T-helper 17 cell (primary cell): ENCODE data around the gene STK36. TPM values are rescaled to one million over a fixed set of nuclear protein-coding genes. Genes with fewer than 3 reads are reported as not detected.

Source experiments
- ATAC-seq: fragments of 150-1000 bp; cut with Tn5 transposase; 2 replicates; pipeline ENCODE4 v1.10.0; 2021; ENCODE audit warnings: mild to moderate bottlenecking, moderate library complexity
- DNase-seq, 3 donors: peaks; one replicate each; pipeline versions ENCODE4 v3.0.0 to v3.0.0-alpha.2; 2020 to 2021
- H3K9me3 ChIP-seq: one replicate; pipeline ENCODE4 v1.7.0; 2013; ENCODE audit warnings: low read length, mild to moderate bottlenecking; ENCODE audit not compliant: control insufficient read depth, poor library complexity, severe bottlenecking
- H3K27ac Mint-ChIP-seq: one replicate; pipeline ENCODE4 v1.8.0; 2022; ENCODE audit warnings: mild to moderate bottlenecking, moderate library complexity, mixed read lengths
- H3K27me3 Mint-ChIP-seq: one replicate; pipeline ENCODE4 v1.8.0; 2022; ENCODE audit warnings: mixed read lengths
- H3K36me3 Mint-ChIP-seq: one replicate; pipeline ENCODE4 v1.8.0; 2022; ENCODE audit warnings: low read depth, mixed read lengths
- H3K4me1 Mint-ChIP-seq: one replicate; pipeline ENCODE4 v1.8.0; 2022; ENCODE audit warnings: mild to moderate bottlenecking, mixed read lengths
- H3K4me3 Mint-ChIP-seq: one replicate; pipeline ENCODE4 v1.8.0; 2022; ENCODE audit warnings: mild to moderate bottlenecking, moderate library complexity, mixed read lengths
- total RNA-seq, 4 donors: library from RNA in 2 of 4; stranded (reverse) in 2 of 4; gene quantifications; one replicate each; pipeline ENCODE4 v1.2.3 and lab custom pipeline; 2022 to 2026

The STK36 gene
- total RNA-seq (10 to 100 TPM; 14.2 to 21.0 TPM), total RNA-seq (lab: John Stamatoyannopoulos, UW) (18.1 to 20.2 reads per million in 2 donors)

DNA sequence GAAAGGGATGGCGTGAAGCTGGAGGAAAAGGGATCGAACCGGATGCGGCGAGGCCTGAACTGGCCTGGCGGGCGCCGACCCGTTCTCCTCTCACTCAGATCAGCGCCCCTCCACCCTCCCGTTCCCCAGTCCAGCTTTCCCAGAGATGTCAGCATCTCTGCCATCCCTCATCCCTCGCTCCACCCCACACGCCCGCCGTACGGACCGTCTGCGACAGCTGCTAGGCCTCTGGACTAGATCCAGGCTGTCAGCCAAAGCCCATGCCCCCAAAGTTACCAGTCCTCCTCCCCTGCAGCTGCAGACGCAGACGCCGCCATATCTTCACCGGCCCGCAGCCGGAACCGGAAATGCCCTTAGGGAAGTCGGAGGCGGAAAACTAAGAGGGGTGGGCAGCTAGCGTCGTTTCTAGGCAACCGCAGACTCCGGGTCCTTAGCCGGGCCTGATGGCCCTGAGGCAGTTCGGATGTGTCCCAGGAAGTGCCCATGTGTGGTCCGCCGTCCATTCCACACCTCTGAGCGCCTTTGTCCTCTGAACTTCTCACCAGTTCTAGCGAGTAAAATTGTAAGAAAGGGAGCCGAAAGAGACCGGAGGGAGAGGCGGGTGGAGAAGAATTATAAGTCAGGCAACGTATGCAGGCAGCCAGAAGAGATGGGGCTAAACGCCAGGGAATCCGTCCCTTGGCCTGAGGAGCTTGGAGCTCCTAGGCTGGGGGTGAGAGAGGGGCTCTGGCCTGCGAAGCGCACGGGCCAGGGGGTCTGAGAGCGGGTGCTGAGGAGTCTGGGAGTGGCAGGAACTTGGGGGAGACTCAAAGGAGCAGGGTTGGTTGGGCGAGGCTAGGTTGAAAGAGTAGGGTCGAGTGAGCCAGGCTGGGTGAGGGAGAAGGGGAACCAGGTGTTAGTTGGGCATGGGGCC lies at the start of gene STK36, which contains the start of gene RNF25:
STK36 (plus strand) TSS at position 433 of the 913 bp plus-strand sequence. CDS start 744 bp downstream, outside the sequence.
RNF25 (minus strand) TSS at position 349 of the 913 bp plus-strand sequence; CDS start at position 317, 32 bp downstream.
- ATAC-seq (peak; percentile 96), DNase-seq (peak; percentile 60 to 69 (median 69))
- Mint-ChIP-seq H3K36me3 (no peaks in the 10 kb centered on the region), H3K4me1 (peaks cover 15% of the 10 kb centered on the region), H3K27ac (peak within 1 kb of the TSS; percentile 99), H3K27me3 (no peaks in the 10 kb centered on the region), H3K4me3 (peak within 1 kb of the TSS; percentile 99)
- no peaks in the 10 kb centered on the region for H3K9me3 ChIP-seq

DNA sequence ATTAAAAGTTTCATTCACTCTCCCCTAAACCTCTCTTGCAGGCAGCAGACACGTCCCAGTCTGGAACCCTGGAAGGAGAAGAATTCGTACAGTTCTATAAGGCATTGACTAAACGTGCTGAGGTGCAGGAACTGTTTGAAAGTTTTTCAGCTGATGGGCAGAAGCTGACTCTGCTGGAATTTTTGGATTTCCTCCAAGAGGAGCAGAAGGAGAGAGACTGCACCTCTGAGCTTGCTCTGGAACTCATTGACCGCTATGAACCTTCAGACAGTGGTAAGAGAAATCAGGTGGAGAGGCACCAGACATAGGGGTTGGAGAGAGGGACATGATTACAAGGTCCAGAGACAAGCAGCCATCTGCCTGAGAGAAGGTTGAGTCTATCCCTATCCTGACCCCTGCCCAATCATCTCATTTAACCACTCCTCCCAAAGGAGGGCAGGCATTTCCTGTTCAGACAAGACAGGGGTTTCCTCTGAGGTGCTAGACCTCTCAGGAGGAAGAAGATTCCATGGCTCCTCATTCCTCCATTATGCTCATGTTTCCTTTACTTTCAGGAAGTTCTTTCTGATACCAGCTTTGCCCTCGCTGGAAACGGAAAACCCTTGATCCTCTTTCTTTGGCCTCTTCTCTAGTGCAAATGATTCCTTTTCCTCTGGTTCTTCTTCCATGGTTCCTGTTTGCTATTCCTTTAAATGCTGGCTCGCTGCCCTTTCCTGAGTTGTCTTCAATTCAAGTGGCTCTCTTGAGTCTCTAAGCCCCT lies 49.1 kb upstream of the STK36 start:
- no peaks in the 10 kb centered on the region for H3K9me3 ChIP-seq
- no peak overlapping the region for H3K27ac Mint-ChIP-seq
- H3K4me1 Mint-ChIP-seq: peaks cover 6% of the 10 kb centered on the region
- no peaks in the 10 kb centered on the region for H3K27me3 Mint-ChIP-seq
- no peaks in the 10 kb centered on the region for H3K36me3 Mint-ChIP-seq
- no peak for DNase-seq
- H3K4me3 Mint-ChIP-seq: no peak overlapping the region
- no peak for ATAC-seq

DNA sequence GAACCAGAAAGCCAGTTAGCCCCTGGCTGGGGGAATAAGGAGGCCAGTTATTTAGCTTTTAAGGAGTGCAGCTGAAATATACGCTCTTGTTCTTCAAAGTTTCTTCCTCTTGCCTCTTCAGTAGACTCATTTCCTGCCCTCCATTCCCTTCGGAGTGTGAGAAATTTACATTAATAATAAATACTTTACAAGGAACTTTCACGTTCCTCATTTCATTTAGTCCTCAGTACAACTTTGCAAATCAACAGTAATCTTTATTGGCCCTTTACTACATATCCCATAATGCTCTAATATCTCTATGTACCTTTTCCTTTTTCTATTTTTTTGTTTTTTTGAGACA lies 48.5 kb upstream of the STK36 start:
- DNase-seq (no peak), ATAC-seq (no peak)
- Mint-ChIP-seq H3K4me3 (no peak overlapping the region), H3K27ac (no peak overlapping the region), H3K36me3 (no peaks in the 10 kb centered on the region), H3K4me1 (peaks cover 6% of the 10 kb centered on the region), H3K27me3 (no peaks in the 10 kb centered on the region)
- H3K9me3 ChIP-seq: no peaks in the 10 kb centered on the region

DNA sequence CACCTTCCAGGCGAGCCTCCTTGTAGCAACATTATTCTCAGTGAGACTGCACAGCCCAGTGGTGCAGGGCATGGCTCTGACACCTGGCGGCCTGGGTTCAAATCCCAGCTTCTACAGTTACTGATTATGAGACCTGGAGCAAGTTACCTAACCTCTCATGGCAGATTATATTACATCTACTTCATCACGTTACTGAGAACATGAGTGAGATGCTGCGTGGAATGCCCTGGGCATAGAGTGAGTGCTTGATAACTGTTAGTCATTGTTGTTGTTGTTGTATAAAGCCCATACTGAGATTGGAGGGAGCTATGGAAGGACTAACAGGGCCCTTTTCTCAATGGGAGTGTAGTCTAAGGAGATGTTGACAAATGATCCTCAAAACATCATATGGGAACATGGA lies 45.5 kb upstream of the STK36 start:
- no peaks in the 10 kb centered on the region for H3K36me3 Mint-ChIP-seq
- DNase-seq (no peak), ATAC-seq (no peak)
- H3K27ac Mint-ChIP-seq: no peak overlapping the region
- no peaks in the 10 kb centered on the region for H3K27me3 Mint-ChIP-seq
- H3K4me1 Mint-ChIP-seq: peaks cover 4% of the 10 kb centered on the region
- H3K9me3 ChIP-seq: no peaks in the 10 kb centered on the region
- H3K4me3 Mint-ChIP-seq: no peak overlapping the region

DNA sequence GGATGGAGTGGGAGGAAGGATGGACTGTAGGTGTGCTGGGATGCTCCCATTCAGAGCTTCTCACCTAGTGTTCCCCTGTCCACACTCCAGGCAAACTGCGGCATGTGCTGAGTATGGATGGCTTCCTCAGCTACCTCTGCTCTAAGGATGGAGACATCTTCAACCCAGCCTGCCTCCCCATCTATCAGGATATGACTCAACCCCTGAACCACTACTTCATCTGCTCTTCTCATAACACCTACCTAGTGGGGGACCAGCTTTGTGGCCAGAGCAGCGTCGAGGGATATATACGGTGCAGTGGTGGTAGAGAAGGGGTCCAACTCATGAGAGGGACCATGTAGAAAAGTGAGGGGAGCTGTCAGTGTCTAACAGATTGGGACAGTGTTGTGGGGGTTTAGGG lies 43.9 kb upstream of the STK36 start:
- H3K9me3 ChIP-seq: no peaks in the 10 kb centered on the region
- Mint-ChIP-seq H3K4me3 (no peak overlapping the region), H3K36me3 (no peaks in the 10 kb centered on the region), H3K27ac (no peak overlapping the region), H3K27me3 (no peaks in the 10 kb centered on the region), H3K4me1 (peaks cover 4% of the 10 kb centered on the region)
- ATAC-seq: no peak
- no peak for DNase-seq

- Mint-ChIP-seq H3K4me3 (no peak overlapping the region), H3K27ac (no peak overlapping the region), H3K36me3 (peaks cover 8% of the 10 kb centered on the region), H3K27me3 (no peaks in the 10 kb centered on the region), H3K4me1 (peaks cover 6% of the 10 kb centered on the region)
- DNase-seq (no peak), ATAC-seq (no peak)
- no peaks in the 10 kb centered on the region for H3K9me3 ChIP-seq
Measured at GRCh38 chr2:218631837-218632236, 40.0 kb upstream of the STK36 start.

DNA sequence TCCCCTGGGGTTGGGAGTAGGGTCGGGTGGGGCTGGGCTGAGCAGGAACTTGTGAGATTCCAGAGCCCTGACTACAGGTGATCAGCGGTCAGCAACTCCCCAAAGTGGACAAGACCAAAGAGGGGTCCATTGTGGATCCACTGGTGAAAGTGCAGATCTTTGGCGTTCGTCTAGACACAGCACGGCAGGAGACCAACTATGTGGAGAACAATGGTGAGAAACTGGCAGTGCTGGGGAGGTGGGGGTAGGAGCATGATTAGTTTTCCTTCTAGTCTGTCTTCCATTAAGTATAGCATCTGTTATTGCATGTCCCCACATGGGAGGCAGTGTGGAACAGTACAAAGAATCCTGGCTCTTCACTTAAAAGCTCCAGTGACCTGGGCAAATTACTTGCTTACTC lies 36.2 kb upstream of the STK36 start:
- Mint-ChIP-seq H3K27ac (no peak overlapping the region), H3K36me3 (peaks cover 16% of the 10 kb centered on the region), H3K27me3 (no peaks in the 10 kb centered on the region), H3K4me1 (peaks cover 13% of the 10 kb centered on the region), H3K4me3 (no peak overlapping the region)
- no peaks in the 10 kb centered on the region for H3K9me3 ChIP-seq
- no peak for DNase-seq
- ATAC-seq: no peak

GRCh38 chr2:218638372-218638771 lies 33.5 kb upstream of the STK36 start:
- peaks cover 15% of the 10 kb centered on the region for H3K4me1 Mint-ChIP-seq
- H3K36me3 Mint-ChIP-seq: peaks cover 16% of the 10 kb centered on the region
- ATAC-seq: no peak
- DNase-seq: no peak
- no peak overlapping the region for H3K27ac Mint-ChIP-seq
- no peaks in the 10 kb centered on the region for H3K27me3 Mint-ChIP-seq
- H3K4me3 Mint-ChIP-seq: no peak overlapping the region
- H3K9me3 ChIP-seq: no peaks in the 10 kb centered on the region

DNA sequence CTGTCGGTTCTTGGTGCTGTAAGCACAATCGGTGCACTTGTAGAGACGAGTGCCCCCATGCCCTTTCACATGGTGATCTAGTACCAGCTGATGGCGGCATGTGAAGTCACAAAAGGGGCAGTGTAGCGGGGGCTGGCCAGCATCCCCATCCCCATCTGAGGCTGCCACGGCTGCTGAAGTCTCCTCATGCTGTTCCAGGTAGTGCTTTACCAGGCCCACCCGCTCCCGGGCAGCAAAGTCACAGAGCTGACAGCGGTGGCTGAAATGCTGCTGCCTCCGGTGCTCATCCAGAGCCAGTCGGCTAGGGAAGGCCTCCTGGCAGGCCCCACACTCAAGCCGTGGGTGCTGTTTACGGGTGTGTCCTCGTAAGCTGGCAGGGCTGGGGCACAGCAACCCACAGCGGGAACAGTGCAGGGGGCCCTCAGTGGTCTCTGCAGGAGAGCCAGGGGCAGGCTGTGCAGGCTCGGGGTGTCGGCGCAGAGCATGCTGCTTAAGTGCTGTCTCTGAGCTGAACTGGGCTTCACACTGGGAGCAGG lies 29.7 kb upstream of the STK36 start:
- Mint-ChIP-seq H3K4me1 (peaks cover 9% of the 10 kb centered on the region), H3K36me3 (peaks cover 6% of the 10 kb centered on the region), H3K4me3 (no peak overlapping the region), H3K27me3 (no peaks in the 10 kb centered on the region), H3K27ac (no peak overlapping the region)
- ATAC-seq (no peak), DNase-seq (no peak)
- H3K9me3 ChIP-seq: no peaks in the 10 kb centered on the region

- Mint-ChIP-seq H3K36me3 (peaks cover under 1% of the 10 kb centered on the region), H3K4me1 (peaks cover 6% of the 10 kb centered on the region), H3K4me3 (no peak overlapping the region), H3K27ac (no peak overlapping the region), H3K27me3 (no peaks in the 10 kb centered on the region)
- H3K9me3 ChIP-seq: no peaks in the 10 kb centered on the region
- DNase-seq (no peak), ATAC-seq (no peak)
Measured at GRCh38 chr2:218642786-218643185, 29.1 kb upstream of the STK36 start.

DNA sequence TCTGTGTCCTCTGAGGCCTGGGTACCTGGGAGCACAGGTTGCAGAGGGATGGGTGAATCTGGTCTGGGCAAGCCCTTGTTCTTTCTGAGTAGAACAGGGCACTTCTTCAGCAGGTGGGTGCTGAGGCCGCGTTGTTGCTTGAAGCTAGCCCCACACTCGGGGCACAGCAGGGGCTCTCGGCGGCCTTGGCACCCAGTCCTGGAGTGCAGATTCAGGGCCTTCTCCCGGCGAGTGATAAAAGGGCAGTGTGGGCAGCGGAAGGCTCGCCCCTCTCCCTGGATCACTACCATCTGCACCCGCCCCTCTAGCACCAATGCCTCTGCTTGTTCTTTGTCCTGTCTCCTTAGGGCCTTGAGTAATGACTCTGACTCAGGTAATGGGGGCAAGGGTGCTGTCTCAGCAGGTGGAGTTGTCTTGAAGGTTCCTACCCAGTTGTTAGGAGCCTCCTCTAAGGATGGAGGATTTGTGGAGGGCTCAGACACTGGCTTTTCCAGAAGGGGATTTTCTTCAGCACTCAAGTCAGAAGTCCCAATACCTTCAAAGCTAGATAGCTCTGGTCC lies 28.1 kb upstream of the STK36 start:
- ATAC-seq: no peak
- Mint-ChIP-seq H3K4me1 (peaks cover 10% of the 10 kb centered on the region), H3K27ac (no peak overlapping the region), H3K27me3 (no peaks in the 10 kb centered on the region), H3K4me3 (no peak overlapping the region), H3K36me3 (peaks cover 3% of the 10 kb centered on the region)
- no peaks in the 10 kb centered on the region for H3K9me3 ChIP-seq
- no peak for DNase-seq

GRCh38 chr2:218644721-218645120 lies 27.2 kb upstream of the STK36 start:
- no peak for ATAC-seq
- no peak for DNase-seq
- H3K4me1 Mint-ChIP-seq: peaks cover 10% of the 10 kb centered on the region
- no peaks in the 10 kb centered on the region for H3K9me3 ChIP-seq
- H3K36me3 Mint-ChIP-seq: peaks cover 3% of the 10 kb centered on the region
- no peak overlapping the region for H3K27ac Mint-ChIP-seq
- H3K4me3 Mint-ChIP-seq: no peak overlapping the region
- no peaks in the 10 kb centered on the region for H3K27me3 Mint-ChIP-seq

DNA sequence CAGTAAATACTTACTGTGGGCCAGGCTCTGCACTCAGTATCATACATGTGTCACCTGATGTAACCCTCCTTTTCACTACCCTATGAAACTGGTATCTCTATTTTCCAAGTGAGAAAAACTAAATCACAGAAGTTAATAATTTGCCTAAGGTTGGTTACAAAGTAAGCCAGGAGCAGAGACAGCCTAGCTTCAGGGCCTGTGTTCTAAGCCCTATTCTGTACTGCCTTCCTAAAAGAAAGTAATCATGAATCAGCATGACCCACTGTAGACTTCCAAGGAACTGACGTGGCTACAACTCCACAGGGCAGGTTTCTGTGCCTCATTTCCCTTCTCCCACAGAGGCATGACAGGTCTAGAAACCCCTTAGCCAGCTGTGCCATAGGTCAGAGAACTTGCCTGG lies 26.8 kb upstream of the STK36 start:
- H3K27ac Mint-ChIP-seq: no peak overlapping the region
- peaks cover 10% of the 10 kb centered on the region for H3K4me1 Mint-ChIP-seq
- H3K27me3 Mint-ChIP-seq: no peaks in the 10 kb centered on the region
- ATAC-seq (no peak), DNase-seq (no peak)
- no peaks in the 10 kb centered on the region for H3K9me3 ChIP-seq
- no peak overlapping the region for H3K4me3 Mint-ChIP-seq
- peaks cover 3% of the 10 kb centered on the region for H3K36me3 Mint-ChIP-seq
